WERI-Rb-1 (cell line): ENCODE data around the gene BIN1.

ENCODE experiments used
- DNase-seq: peaks from one replicate; pipeline ENCODE4 v3.0.0-alpha.2; 2020
- H3K27ac ChIP-seq: fragments of 250-450 bp; sonication (Bioruptor Pico); 2 replicates; pipeline ENCODE4 v1.5.1; 2020; ENCODE audit warnings: mild to moderate bottlenecking, moderate library complexity
- H3K27me3 ChIP-seq: fragments of 250-450 bp; sonication (Bioruptor Pico); 2 replicates; pipeline ENCODE4 v1.5.1; 2021; ENCODE audit warnings: mild to moderate bottlenecking, low read depth, moderate library complexity; ENCODE audit not compliant: insufficient read depth, severe bottlenecking
- H3K36me3 ChIP-seq: fragments of 250-450 bp; sonication (Bioruptor Pico); 2 replicates; pipeline ENCODE4 v1.5.1; 2020; ENCODE audit warnings: mild to moderate bottlenecking, moderate library complexity
- H3K4me3 ChIP-seq: 2 replicates; pipeline ENCODE4 v1.5.1; 2011; ENCODE audit warnings: low read depth, mild to moderate bottlenecking, control low read depth, low read length
- H3K9me3 ChIP-seq: fragments of 250-450 bp; sonication (Bioruptor Pico); 2 replicates; pipeline ENCODE4 v1.5.1; 2021; ENCODE audit warnings: mild to moderate bottlenecking, moderate library complexity; ENCODE audit not compliant: severe bottlenecking
- TF ChIP-seq, protein P1 (sequence below): IDR thresholded peaks from 2 replicates; pipeline ENCODE4 v1.5.1; 2011; ENCODE audit warnings: low read depth, mild to moderate bottlenecking, control low read depth, inconsistent platforms, low read length

The BIN1 gene

GRCh38 chr2:127059559-127059958, 47.4 kb downstream of the BIN1 start:
- no peak overlapping the region for H3K27ac ChIP-seq

DNA sequence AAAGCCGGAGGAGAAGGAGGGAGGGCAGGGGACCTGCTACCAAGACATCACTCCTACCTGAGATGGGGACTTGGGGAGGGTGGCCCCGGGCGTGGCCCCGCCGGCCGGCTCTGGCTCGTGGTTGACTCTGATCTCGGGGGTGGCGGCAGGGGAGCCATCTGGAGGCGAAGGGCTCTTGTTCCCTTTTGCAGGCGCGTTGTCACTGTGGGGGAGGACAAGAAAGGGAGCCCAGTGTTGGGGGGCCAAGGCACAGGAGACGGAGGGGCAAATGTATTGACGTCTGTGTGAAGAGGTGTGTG, 48.1 kb downstream of the BIN1 start:
- Histone ChIP-seq H3K9me3 (no peaks in the 10 kb centered on the region), H3K4me3 (no peak overlapping the region), H3K27ac (no peak overlapping the region), H3K27me3 (no peaks in the 10 kb centered on the region), H3K36me3 (peaks cover 44% of the 10 kb centered on the region)
- TF ChIP-seq, protein P1, sequence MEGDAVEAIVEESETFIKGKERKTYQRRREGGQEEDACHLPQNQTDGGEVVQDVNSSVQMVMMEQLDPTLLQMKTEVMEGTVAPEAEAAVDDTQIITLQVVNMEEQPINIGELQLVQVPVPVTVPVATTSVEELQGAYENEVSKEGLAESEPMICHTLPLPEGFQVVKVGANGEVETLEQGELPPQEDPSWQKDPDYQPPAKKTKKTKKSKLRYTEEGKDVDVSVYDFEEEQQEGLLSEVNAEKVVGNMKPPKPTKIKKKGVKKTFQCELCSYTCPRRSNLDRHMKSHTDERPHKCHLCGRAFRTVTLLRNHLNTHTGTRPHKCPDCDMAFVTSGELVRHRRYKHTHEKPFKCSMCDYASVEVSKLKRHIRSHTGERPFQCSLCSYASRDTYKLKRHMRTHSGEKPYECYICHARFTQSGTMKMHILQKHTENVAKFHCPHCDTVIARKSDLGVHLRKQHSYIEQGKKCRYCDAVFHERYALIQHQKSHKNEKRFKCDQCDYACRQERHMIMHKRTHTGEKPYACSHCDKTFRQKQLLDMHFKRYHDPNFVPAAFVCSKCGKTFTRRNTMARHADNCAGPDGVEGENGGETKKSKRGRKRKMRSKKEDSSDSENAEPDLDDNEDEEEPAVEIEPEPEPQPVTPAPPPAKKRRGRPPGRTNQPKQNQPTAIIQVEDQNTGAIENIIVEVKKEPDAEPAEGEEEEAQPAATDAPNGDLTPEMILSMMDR, result no peak
- no peak for DNase-seq

More at GRCh38 chr2:127059559-127059958, 47.4 kb downstream of the BIN1 start:
- TF ChIP-seq, protein P1, result no peak
- Histone ChIP-seq H3K9me3 (no peaks in the 10 kb centered on the region), H3K27me3 (no peaks in the 10 kb centered on the region), H3K36me3 (peaks cover 44% of the 10 kb centered on the region), H3K4me3 (no peak overlapping the region)
- no peak for DNase-seq

DNA sequence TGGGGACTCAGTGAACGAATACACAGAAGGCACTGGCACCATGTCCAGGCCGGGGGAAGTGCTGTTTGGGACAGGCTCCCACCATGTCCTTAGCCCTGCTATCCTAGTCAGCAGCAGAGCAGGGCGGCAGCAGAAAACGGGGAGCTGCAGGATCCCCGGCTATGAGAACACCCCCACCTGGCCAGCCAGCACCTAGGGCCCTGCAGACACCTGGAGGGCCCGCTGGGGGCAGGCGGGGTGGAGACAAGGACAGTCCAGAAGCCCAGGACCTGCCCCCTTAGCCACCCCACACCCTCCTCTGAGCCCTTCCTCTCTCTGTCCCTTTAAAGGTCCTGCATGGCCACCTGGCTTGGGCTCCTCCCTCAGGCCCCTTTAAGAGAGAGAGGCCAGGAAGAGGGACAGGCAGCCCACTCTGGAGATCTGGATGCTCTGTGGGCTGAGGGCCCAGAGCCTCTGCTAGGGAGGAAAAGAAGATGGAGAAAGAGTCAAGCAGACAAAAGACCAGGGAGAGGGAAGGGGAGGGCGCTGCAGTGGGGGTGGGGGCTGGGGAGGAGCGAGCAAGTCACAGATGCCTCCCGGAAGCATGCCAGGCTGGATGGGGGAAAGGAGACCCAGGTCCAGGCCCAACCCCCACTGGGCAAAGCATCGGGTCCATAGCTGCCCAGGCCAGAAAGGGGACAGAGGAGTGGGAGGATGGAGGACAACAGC, 48.6 kb downstream of the BIN1 start:
- TF ChIP-seq, protein P1, result no peak
- no peak for DNase-seq
- no peak overlapping the region for H3K27ac ChIP-seq
- H3K27me3 ChIP-seq, result no peaks in the 10 kb centered on the region
- H3K36me3 ChIP-seq, result peaks cover 44% of the 10 kb centered on the region
- H3K9me3 ChIP-seq, result no peaks in the 10 kb centered on the region
- no peak overlapping the region for H3K4me3 ChIP-seq

- TF ChIP-seq, protein P1, result no peak
- Histone ChIP-seq H3K27me3 (no peaks in the 10 kb centered on the region), H3K27ac (no peak overlapping the region), H3K36me3 (peaks cover 38% of the 10 kb centered on the region), H3K9me3 (no peaks in the 10 kb centered on the region), H3K4me3 (no peak overlapping the region)
- no peak for DNase-seq
These were observed 49.3 kb downstream of the BIN1 start for GRCh38 chr2:127057371-127058245.

DNA sequence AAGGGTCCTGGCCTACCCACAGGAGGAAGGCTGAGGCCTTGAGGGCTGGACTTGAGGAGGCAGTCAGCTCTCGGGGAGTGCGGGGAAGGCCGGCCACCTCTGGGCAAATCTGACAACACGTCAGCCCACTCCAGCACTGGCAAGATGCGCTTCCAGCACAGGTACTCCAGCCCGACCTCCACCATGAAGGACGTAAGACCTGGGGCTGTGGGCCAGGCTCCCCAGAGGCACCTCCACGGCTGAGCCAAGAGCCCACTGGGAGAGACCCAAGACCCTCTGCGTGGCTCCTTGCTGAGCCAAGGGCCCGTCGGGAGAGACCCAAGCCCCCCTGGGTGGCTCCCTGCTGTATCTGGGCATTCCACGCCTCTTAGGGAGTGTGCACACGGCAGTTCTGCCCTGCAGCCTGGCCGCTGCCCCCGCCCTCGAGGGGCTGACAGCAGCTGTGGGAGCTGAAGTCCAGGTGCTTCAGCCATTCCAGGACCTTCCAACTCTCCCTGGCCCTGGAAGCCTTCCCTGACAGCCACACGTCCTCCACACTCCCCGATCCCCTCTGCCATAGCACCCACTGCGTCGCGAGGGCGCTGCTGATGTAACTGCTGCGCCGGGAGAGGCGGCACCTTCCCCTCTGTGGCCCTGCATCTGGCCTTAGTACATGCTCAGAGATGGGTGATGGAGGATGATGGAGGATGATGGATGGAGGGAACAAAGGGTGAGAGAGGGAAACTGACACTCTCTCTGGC, 50.2 kb downstream of the BIN1 start:
- H3K27ac ChIP-seq, result no peak overlapping the region
- DNase-seq, result no peak
- TF ChIP-seq, protein P1, result no peak
- H3K9me3 ChIP-seq, result no peaks in the 10 kb centered on the region
- H3K36me3 ChIP-seq, result peaks cover 33% of the 10 kb centered on the region
- no peak overlapping the region for H3K4me3 ChIP-seq
- no peaks in the 10 kb centered on the region for H3K27me3 ChIP-seq
